ENCODE results near the gene TMC6.

DNA sequence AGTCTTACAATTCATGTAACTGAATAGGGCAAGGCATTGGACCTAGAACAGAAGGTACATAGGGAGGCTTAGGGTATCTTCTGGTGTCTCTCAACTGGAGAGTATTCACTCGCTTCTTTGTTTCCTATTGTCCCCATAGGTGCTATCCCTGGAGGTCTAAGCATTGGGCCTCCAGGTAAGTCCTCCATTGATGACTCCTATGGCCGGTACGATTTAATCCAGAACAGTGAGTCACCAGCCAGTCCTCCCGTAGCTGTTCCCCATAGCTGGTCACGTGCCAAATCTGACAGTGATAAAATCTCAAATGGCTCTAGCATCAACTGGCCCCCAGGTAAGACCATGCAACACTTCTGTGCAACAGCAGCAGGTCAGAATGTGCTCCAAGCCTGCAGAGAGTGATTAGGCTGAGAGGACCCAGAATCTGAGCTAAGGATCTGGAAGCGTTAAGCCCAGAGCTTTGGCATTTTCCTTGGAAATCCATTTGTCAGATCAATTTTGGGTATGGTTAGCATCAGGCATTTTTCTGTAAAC, 35.7 kb downstream of the TMC6 start:
- TF ChIP-seq, protein P1, sequence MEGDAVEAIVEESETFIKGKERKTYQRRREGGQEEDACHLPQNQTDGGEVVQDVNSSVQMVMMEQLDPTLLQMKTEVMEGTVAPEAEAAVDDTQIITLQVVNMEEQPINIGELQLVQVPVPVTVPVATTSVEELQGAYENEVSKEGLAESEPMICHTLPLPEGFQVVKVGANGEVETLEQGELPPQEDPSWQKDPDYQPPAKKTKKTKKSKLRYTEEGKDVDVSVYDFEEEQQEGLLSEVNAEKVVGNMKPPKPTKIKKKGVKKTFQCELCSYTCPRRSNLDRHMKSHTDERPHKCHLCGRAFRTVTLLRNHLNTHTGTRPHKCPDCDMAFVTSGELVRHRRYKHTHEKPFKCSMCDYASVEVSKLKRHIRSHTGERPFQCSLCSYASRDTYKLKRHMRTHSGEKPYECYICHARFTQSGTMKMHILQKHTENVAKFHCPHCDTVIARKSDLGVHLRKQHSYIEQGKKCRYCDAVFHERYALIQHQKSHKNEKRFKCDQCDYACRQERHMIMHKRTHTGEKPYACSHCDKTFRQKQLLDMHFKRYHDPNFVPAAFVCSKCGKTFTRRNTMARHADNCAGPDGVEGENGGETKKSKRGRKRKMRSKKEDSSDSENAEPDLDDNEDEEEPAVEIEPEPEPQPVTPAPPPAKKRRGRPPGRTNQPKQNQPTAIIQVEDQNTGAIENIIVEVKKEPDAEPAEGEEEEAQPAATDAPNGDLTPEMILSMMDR (conservative IDR thresholded peaks at IDR 0.05) = no peak
- no peak for TF ChIP-seq EZH2 (IDR thresholded peaks at IDR 0.05; ENCODE audit: low read depth)
